GM19397 (cell line): Measurements from ENCODE around the gene SKIDA1.

Experiments used
- ATAC-seq: cut with Tn5 transposase; IDR thresholded peaks from one replicate; pipeline ENCODE4 v1.9.1; 2021; ENCODE audit warnings: mild to moderate bottlenecking, moderate library complexity; ENCODE audit not compliant: unreplicated experiment

SKIDA1 gene

DNA sequence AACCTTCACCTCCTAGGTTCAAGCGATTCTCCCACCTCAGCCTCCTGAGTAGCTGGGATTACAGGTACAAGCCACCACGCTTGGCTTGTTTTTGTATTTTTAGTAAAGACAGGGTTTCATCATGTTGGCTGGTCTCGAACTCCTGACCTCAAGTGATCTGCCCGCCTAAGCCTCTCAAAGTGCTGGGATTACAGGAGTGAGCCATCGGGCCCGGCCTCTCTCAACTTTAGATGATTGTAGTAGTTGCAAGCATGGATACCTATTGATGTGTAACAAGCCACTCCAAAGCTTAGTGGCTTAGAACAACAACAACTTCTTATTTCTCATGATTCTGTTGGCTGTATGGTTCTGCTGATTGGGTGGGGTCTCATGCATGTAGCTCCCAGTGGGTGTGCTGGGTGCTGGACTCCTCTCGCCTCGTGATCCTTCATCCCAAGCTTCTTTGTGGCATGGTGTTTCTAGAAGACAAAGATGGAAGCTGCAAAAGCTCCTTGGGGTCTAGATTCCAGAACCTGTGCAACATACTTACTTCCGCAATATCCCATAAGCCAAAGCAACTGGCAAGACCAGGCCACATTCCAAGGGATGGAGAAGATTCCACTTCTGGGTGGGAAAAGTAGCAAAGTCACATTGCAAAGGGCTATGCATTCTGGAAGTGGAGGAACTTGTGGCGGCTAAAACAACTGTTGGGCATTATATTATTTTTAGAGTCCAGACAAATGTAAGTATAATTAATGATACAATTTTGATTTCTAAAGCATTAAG lies 37.9 kb downstream of the SKIDA1 start:
- ATAC-seq = no peak

DNA sequence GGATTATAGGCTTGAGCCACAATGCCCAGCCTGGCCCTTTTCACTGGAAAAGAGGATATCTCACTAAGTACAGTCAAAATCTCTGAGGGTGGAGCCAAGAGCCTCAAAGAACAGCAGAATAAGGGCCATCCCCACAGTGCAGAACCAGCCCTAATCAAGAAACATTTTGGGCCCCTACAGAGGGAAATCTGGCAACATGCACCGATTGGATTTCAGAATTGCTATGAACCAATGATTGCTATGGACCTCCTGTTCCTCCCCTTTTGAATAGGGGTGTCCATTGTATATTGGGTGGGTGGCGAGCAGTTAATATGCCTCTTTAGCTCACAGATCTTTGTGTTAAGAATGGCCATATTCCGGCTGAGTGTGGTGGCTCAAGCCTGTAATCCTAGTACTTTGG lies 42.7 kb downstream of the SKIDA1 start:
- ATAC-seq = no peak

DNA sequence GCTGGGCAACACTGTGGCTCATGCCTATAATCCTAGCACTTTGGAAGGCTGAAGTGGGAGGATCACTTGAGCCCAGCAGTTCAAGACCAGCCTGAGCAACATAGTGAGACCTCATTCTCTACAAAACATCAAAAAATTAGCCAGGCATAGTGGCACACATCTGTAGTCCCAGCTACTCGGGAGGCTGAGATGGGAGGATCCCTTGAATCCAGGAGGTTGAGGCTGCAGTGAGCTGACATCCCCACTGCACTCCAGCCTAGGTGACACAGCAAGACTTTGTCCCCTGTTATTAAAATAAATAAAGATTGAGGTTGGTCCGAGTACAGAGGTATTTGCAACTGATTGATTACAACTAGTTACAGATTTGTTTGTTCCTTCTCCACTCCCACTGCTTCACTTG lies 44.1 kb downstream of the SKIDA1 start:
- ATAC-seq = no peak

DNA sequence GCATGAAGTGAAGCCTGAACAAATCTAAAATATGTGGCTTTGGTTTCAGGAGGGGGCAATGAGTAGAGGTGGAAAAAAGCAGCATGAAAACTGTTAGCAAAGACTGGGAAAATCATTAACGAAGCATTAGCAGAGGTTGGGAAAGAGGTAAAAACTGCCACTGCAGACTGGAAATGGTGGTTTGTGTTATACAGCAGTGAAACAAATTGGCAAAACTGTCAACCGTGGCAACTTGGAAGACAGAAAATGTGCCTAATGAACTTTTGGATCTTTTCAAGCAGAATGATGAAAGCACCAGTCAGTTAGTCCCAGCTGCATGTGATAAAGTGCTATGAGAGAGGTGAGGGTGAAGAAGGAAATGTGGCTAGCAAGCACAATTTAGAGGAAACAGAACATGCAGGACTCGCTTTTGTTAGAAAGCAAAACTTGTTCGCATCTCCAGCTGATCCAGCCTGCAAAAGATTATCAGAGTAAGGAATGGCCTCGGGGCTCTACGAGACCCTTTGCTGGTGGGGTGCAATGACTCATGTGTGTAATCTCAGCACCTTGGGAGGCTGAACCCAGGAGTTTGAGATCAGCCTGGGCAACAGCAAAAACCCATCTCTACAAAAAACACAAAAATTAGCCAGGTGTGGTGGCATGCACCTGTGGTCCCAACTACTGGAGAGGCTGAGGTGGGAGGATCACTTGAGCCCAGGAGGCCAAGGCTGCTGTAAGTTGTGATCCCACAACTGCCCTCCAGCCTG lies 45.7 kb downstream of the SKIDA1 start:
- no peak for ATAC-seq

DNA sequence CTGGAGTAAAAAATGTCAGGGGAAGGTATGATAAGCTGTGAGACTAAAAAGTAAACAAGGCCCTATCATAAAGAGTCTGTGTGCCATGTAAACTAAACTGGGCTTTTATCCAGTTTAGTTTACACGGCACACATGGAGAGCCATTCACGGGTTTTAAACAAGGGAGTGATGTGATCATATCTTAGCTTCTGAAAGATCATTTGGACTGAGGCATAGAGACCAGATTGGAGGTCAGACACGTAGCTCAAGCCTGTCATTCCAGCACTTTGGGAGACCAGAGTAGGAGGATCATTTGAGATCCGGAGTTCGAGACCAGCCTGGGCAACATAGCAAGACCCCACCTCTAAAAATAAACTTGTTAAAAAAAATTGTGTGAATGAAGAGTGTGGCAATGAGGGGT lies 50.1 kb downstream of the SKIDA1 start:
- no peak for ATAC-seq

- no peak for ATAC-seq
Observed at GRCh38 chr10:21473541-21473940, 51.9 kb downstream of the SKIDA1 start.

DNA sequence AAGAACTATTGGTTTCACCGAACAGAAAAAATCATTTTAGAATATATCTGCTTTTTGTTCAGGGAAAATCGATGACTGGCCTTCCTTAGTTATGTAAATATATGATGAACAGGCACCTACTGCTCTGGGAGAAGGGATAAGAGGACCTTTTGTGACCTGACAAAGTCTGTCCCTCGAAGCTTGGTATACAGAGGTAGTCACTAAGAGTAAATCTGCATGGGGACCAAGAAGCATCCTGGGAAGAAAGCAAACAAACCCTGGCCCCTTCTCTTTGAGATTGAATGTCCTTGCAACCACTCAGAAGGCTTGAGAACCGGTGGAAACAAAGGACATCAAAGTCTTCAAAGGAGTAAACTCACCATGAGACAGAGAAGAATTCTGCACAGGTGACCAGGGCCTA lies 52.3 kb downstream of the SKIDA1 start:
- no peak for ATAC-seq

GRCh38 chr10:21468086-21468485 lies 57.4 kb downstream of the SKIDA1 start:
- ATAC-seq = no peak

GRCh38 chr10:21467633-21468032 lies 57.8 kb downstream of the SKIDA1 start:
- ATAC-seq = no peak

GRCh38 chr10:21464134-21464533 lies 61.3 kb downstream of the SKIDA1 start:
- ATAC-seq = no peak
